ENCODE results near the gene DCP2. TPM values are rescaled to one million over a fixed set of nuclear protein-coding genes. Genes with fewer than 3 reads are reported as not detected.

DCP2 gene
- total RNA-seq, 2 donors from 2014 or later, result 12.9 to 38.4 TPM

GRCh38 chr5:112974901-112975300 lies 1.7 kb upstream of the DCP2 start:
- Histone ChIP-seq H3K27ac (no peak overlapping the region), H3K9me3 (no peaks in the 10 kb centered on the region), H3K36me3 (no peaks in the 10 kb centered on the region), H3K27me3 (replicated peaks; ENCODE audit: insufficient read depth) (no peaks in the 10 kb centered on the region), H3K4me1 (ENCODE audit: control insufficient read depth in 1 of 2, low read depth in 2 of 2) (peaks cover 17 to 28% of the 10 kb centered on the region in 2 donors), H3K4me3 (no peak overlapping the region)
- DNase-seq (ENCODE audit: low spot score) (no peak), ATAC-seq (ENCODE audit: insufficient number of reproducible peaks, low FRiP score, low read depth) (no peak)
- TF ChIP-seq, protein P1, sequence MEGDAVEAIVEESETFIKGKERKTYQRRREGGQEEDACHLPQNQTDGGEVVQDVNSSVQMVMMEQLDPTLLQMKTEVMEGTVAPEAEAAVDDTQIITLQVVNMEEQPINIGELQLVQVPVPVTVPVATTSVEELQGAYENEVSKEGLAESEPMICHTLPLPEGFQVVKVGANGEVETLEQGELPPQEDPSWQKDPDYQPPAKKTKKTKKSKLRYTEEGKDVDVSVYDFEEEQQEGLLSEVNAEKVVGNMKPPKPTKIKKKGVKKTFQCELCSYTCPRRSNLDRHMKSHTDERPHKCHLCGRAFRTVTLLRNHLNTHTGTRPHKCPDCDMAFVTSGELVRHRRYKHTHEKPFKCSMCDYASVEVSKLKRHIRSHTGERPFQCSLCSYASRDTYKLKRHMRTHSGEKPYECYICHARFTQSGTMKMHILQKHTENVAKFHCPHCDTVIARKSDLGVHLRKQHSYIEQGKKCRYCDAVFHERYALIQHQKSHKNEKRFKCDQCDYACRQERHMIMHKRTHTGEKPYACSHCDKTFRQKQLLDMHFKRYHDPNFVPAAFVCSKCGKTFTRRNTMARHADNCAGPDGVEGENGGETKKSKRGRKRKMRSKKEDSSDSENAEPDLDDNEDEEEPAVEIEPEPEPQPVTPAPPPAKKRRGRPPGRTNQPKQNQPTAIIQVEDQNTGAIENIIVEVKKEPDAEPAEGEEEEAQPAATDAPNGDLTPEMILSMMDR (IDR thresholded peaks at IDR 0.05), result no peak

- Histone ChIP-seq H3K27me3 (replicated peaks; ENCODE audit: insufficient read depth) (no peaks in the 10 kb centered on the region), H3K4me1 (ENCODE audit: control insufficient read depth in 1 of 2, low read depth in 2 of 2) (peaks cover 20 to 38% of the 10 kb centered on the region in 2 donors), H3K27ac (peak overlapping the region; percentile 71 to 83), H3K36me3 (no peaks in the 10 kb centered on the region), H3K4me3 (peak overlapping the region; percentile 94), H3K9me3 (no peaks in the 10 kb centered on the region)
- ATAC-seq (ENCODE audit: insufficient number of reproducible peaks, low FRiP score, low read depth) (no peak), DNase-seq (ENCODE audit: low spot score) (no peak)
- TF ChIP-seq, protein P1 (IDR thresholded peaks at IDR 0.05), result no peak
Observed at GRCh38 chr5:112975721-112976431, 722 bp upstream of the DCP2 start.

- peak overlapping the region; percentile 94 for H3K4me3 ChIP-seq
- DNase-seq (ENCODE audit: low spot score) (no peak), ATAC-seq (ENCODE audit: insufficient number of reproducible peaks, low FRiP score, low read depth) (peak; percentile 4)
- H3K27me3 ChIP-seq (replicated peaks; ENCODE audit: insufficient read depth), result no peaks in the 10 kb centered on the region
- TF ChIP-seq, protein P1 (IDR thresholded peaks at IDR 0.05), result no peak
- H3K4me1 ChIP-seq (ENCODE audit: control insufficient read depth in 1 of 2, low read depth in 2 of 2), result peaks cover 21 to 42% of the 10 kb centered on the region in 2 donors
- H3K27ac ChIP-seq, result peak overlapping the region; percentile 82 to 83
- H3K36me3 ChIP-seq, result no peaks in the 10 kb centered on the region
- no peaks in the 10 kb centered on the region for H3K9me3 ChIP-seq
Observed at GRCh38 chr5:112977440-112977861, 853 bp downstream of the DCP2 start.

- ATAC-seq (ENCODE audit: insufficient number of reproducible peaks, low FRiP score, low read depth), result no peak
- Histone ChIP-seq H3K27ac (no peak overlapping the region), H3K9me3 (no peaks in the 10 kb centered on the region), H3K4me3 (peak overlapping the region; percentile 94), H3K27me3 (replicated peaks; ENCODE audit: insufficient read depth) (no peaks in the 10 kb centered on the region), H3K36me3 (no peaks in the 10 kb centered on the region), H3K4me1 (ENCODE audit: control insufficient read depth in 1 of 2, low read depth in 2 of 2) (peaks cover 21 to 42% of the 10 kb centered on the region in 2 donors)
- no peak for DNase-seq (ENCODE audit: low spot score)
- TF ChIP-seq, protein P1 (IDR thresholded peaks at IDR 0.05), result no peak
Observed at GRCh38 chr5:112978836-112979235, 2.2 kb downstream of the DCP2 start.

GRCh38 chr5:112979723-112980122 lies 3.1 kb downstream of the DCP2 start:
- Histone ChIP-seq H3K36me3 (no peaks in the 10 kb centered on the region), H3K4me3 (no peak overlapping the region), H3K4me1 (ENCODE audit: control insufficient read depth in 1 of 2, low read depth in 2 of 2) (peaks cover 21 to 42% of the 10 kb centered on the region in 2 donors), H3K27ac (no peak overlapping the region), H3K27me3 (replicated peaks; ENCODE audit: insufficient read depth) (no peaks in the 10 kb centered on the region), H3K9me3 (no peaks in the 10 kb centered on the region)
- ATAC-seq (ENCODE audit: insufficient number of reproducible peaks, low FRiP score, low read depth), result no peak
- TF ChIP-seq, protein P1 (IDR thresholded peaks at IDR 0.05), result no peak
- no peak for DNase-seq (ENCODE audit: low spot score)
